Activated CD4-positive, alpha-beta T cell treated with anti-CD3 and anti-CD28 coated beads for 24 hours (primary cell): ENCODE results near the gene CAPNS1.
"Not testable (repeated sequence)": the region's sequence is repeated elsewhere in the genome, so short reads cannot be mapped to it uniquely, and the experiment has no call there.

Experiments used
- DNase-seq, 2 donors: peaks; one replicate each; pipeline ENCODE4 v3.0.0-alpha.2; 2020; ENCODE audit warnings: low read depth in 2 of 2

CAPNS1 gene

DNA sequence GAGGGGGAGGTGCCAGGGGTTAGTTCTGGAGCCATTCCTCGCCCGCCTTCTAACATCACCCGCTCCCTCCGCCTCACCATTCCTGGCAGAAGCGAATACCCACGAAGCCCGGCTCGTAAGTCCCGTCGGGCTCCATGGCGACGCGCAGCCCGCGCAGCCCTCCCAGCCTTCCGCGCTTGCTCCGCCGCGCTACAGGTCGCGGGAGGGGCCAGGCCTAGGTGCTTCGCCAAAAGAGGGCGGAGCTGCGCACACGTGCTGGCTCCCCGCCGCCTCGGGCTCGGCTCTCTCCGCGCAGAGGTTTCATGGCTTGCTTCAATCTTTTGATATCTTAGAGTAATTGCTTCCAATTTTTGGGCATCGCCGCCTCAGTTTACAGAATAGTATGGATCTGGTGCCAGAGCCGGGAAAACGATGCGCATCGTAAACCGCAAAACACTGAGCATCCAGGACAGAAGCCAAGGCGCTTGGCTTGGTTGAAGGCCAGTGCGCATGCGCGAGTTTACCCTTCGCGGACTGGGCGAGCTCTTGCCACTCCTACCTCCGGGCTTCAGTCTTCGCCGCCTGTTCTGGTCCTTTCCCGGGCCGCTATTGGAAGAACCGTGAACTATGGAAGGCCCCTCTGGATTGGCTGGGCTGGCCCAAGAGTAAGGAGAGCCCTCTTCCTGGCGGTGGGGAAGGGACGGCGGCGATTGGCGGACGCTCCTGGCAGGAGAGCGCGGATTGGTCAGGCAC, 25.0 kb upstream of the CAPNS1 start, which contains the start of gene POLR2I:
POLR2I (minus strand) TSS at position 155 of the 732 bp plus-strand sequence; CDS start at position 136, 19 bp downstream.
- DNase-seq = peak; percentile 96 to 98

DNA sequence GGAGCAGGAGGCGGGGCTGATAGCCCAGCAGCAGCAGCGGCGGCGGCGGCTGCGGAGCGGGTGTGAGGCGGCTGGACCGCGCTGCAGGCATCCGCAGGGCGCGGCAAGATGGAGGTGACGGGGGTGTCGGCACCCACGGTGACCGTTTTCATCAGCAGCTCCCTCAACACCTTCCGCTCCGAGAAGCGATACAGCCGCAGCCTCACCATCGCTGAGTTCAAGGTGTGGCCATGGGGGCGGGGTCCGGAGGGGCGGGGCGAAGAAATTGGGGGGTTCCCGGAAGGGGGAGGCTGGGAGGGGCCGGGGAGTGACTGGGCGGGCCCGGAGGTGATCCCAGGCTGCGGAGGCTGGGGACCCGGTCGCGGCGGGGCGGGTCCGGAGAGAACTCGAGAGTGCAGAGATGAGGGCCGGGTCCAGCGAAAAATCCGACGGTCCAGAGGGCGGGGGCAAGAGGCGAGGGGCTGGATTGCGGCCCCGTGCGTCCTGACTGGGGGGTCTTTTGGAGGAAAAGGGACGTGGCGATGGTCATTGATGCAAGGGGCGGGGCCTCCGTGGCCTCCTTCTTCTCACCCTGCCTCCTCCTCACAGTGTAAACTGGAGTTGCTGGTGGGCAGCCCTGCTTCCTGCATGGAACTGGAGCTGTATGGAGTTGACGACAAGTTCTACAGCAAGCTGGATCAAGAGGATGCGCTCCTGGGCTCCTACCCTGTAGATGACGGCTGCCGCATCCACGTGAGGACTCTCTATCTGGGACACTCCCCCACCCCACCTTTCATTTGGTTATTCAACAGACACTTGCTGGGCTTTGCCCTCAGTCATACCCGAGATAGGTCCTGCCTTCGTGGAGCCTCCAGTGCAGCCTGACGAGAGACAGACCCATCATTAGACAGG, 24.2 kb upstream of the CAPNS1 start, which contains the start of gene TBCB:
TBCB (plus strand) TSS at position 16 of the 891 bp plus-strand sequence; CDS start at position 109, 93 bp downstream.
- DNase-seq = peak; percentile 89 to 91

DNA sequence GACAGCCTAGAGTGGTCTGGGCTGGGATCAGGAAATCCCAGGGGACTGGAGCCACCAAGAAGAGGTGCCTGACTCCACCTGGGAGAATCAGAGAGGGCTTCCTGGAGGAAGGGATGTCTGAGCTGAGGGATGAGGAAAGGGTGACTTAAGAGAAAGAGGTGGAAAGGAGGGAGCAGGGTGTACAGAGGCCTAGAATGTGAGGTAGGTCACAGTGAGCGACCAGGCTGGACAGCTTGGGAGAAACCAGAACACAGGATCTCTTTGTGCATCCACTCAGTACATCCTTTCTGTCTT, 23.6 kb upstream of the CAPNS1 start:
- DNase-seq = no peak

DNA sequence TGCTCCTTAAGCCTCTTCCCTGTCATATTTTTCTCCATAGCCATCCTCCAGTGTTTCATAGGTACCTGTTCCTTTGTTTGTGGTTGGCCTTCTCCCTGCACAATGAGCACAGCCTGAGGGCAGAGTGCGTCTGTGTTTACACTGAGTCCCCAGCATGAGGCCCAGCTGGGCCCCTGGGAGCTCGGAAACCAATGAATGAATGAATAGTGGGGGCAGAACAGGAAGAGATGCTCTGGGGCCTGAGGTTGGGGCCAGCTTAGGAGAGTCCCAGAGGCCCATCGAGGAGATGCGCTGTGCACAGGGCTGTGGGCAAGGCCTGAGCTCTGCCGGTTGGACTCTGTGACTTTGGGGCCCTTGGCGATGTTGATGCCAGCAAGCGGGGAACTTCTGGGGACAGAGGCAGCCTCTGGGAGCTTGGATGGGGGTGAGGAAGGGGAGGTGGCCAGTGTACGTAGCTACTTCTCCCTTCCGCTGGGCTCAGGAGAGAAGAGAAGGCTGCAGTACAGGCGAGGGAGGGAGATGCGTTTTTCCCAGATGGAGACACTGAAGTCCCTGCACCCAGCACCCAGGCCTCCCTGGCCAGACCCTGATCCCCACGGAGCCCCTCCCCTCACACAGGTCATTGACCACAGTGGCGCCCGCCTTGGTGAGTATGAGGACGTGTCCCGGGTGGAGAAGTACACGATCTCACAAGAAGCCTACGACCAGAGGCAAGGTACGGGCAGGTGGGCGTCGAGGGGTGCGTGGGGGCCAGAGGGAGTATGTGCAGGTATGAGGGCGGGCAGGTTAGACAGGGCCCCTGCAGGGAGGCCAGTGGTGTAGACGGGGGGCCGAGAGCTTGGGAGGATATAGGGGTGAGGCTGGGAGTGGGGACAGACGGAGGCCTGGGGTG, 19.5 kb upstream of the CAPNS1 start:
- DNase-seq = no peak

DNA sequence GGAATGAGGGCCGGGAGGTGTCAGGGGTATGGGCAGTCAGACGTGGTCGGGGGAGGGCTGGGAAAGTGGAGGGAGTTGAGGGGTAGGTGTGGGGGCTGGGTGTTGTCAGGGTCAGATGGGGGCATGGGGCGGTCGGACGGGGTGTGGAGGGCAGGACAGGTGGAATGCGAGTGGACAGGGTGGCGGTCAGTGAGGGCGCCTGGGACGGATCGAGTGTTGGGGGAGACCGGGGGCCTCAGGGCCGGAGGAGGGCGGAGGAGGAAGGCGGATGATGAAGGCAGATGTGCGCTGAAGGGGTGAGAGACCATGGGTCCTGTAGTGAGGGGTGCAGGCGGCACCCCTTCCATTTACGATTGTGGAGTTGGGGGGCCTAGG, 18.9 kb upstream of the CAPNS1 start:
- no peak for DNase-seq

DNA sequence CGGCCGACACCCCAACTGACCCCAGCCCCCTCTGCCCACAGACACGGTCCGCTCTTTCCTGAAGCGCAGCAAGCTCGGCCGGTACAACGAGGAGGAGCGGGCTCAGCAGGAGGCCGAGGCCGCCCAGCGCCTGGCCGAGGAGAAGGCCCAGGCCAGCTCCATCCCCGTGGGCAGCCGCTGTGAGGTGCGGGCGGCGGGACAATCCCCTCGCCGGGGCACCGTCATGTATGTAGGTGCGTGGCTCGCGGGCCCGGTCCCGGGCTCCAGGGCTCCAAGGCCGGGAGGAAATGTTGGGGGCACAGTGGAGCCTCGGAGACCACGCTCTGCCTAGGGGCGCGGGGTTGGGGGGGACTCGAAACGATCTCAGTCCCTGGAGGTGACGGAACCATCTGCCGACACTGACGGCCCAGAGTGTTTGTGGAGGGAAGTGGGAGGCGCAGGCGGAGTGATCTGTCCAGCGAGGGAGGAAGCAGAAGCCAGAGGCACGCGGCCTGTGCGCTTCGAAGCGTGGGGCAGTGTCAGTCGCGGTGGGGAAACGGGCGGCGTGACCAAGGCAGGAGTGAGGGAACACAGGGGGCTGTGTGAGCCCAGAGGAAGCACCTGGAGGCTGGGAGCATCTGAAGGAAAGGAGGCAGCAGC, 18.3 kb upstream of the CAPNS1 start:
- no peak for DNase-seq

DNA sequence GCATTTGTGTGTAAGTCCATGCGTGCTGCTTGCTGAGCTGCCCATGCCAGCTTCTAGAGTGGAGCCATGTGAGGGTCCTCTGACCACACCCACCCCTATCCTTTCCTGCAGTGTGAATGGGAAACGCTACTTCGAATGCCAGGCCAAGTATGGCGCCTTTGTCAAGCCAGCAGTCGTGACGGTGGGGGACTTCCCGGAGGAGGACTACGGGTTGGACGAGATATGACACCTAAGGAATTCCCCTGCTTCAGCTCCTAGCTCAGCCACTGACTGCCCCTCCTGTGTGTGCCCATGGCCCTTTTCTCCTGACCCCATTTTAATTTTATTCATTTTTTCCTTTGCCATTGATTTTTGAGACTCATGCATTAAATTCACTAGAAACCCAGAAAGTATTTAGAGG, 14.3 kb upstream of the CAPNS1 start:
- no peak for DNase-seq

DNA sequence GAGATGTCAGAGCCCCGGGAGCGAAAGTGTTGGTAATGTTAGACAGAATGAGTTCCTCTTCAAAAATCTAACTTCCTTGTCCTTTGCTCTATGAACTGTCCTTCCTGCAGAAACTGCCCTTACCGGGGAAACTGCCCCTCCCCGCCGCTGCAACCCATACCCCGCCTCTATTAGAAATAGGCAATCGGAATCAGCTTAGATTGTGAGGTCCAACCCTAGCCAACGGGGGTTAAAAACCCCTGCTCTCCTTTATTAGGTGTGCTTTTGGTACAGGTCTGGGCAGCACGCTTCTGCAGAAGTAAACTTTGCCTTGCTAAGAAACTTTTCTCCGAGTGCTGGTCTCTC, 11.5 kb upstream of the CAPNS1 start:
- no peak for DNase-seq

DNA sequence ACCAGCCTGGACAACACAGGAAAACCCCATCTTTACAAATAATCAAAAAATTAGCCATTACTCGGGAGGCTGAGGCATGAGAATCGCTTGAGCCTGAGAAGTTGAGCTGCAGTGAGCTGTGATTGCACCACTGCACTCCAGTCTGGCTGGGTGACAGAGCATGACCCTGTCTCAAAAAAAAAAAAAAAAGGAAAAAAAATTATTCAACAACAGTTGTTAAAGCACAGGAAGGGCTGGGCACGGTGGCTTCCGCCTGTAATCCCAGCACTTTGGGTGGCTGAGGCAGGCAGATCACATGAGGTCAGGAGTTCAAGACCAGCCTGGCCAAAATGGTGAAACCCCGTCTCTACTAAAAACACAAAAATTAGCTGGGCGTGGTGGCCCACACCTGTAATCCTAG, 8.6 kb upstream of the CAPNS1 start:
- not testable (repeated sequence) for DNase-seq

DNA sequence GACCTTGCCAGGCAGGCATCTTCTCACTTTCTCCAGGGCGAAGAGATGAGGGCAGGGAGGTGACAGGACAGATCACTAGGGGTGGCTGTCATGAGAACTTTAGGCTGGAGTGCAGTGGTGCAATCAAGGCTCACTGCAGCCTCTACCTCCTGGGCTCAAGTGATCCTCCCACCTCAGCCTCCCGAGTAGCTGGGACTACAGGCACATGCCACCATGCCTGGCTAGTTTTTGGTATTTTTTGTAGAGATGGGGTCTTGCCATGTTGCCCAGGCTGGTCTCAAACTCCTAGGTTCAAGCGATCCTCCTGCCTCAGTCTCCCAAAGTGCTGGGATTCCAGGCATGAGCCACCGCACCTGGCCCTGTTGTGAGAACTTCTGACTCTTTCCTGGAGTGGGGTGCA, 5.0 kb upstream of the CAPNS1 start:
- DNase-seq = not testable (repeated sequence)

DNA sequence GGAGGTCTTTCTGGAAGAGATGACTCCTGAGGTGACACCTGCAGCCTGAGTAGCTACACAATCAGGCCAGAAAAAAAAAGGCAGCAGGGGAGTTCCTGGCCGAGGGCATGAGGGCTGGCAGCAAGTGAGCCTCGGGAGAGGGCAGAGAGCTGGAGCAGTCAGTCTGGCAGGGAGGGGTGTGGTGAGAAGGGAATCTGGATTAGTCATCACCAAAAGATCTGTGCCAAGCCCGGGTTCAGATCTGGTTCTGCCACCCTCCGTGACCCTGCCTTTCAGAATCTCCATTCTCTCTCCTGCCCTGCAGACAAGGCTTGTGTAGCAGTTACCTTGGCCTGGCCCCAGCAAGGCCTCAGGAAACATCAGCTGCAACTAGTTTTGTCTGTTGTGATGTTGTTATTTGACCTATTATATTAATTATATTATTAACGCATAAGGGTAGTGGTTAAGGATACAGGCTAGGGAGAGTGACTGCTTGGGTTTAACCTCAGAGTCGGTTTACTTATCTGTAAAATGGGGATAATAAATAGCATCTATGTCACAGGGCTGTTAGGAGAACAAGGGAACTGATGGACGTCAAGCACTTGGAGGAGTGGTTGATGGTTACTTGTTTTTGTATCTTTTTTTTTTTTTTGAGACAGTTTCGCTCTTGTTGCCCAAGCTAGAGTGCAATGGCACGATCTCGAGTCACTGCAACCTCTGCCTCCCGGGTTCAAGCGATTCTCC, 2.7 kb upstream of the CAPNS1 start:
- no peak for DNase-seq

DNA sequence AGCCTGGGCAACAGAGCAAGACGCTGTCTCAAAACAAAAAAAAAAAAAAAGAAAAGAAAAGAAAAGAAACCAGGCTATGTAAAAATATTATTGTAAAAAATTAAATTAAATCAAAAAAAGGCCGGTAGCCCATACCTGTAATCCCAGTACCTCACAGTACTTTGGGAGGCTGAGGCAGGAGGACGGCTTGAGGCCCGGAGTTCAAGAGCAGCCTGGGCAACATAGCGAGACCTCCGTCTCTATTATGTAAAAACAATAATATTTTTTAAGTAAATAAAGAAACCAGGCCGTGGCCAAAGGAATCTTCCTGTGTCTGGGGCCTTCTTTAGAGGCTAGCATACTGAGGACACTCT, 770 bp upstream of the CAPNS1 start:
- DNase-seq = no peak

DNA sequence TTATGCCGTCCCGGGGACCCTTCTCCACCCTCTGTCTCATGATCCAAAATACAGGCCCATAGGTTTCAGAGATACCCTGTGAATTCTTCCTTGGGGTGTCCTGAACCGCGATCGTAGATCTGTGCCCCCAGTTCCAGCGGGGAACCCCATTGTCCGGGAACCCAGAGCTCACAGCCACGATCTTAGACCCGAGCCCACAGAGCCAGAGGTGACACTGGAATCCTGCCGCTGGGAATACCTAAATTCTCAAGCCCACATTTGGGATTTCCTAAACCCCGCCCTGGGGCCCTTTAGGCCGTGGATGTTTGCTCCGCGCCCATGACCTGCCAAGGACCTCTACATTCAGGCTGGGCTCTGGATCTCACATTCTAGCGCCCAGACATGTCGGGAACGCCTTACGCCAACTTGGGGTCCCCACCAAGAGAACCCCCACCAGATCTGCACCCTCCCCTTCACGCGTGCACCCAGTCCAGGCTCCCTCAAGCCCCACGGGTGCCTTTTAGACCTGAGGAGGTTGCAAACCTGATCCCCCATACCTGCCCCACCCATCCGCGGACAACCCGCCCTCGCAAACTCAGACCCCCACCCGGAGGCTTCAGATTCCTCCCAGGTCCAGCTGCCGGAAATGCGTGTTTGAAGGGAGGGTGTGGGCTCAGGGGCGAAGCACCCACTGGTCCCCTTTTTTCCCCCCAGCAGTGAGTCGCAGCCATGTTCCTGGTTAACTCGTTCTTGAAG, 605 bp downstream of the CAPNS1 start:
- DNase-seq = peak in 1 of 2 donors; percentile 9

DNA sequence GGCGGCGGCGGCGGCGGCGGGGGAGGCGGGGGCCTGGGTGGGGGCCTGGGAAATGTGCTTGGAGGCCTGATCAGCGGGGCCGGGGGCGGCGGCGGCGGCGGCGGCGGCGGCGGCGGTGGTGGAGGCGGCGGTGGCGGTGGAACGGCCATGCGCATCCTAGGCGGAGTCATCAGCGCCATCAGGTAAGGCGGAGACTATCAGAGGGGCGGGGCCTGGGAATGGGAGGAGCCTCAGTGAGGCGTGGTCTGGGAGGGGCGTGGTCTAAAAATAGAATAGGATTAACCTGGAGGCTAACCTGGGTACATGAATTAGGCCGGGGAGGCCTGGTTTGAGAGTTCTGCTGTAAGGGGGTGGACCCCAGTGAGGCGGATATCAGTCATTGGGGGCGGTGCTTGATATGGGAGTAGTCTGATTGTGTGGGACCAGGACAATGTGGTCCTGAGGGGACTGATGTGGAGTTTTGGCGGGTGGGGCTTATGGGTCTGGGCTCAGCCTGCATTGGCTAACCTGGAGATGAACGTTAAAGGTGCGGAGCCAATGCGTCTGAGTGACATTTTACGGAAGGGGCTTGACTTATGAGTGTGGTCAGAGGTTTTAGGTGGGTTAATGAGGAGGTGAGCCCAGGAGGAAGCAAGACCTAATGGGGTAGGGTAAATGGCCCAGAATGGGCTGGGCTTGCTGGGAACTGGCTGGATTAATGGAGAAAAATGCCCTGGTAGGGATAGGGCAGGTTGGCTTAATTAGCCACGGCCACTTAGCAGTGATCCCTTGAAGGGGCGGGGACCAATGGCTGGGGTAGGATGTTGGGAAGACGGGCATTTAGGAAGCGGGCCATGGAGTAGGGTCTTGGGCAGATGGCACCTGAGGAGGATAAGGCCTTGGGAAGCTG, 1.4 kb downstream of the CAPNS1 start:
- DNase-seq = peak; percentile 85 to 87

DNA sequence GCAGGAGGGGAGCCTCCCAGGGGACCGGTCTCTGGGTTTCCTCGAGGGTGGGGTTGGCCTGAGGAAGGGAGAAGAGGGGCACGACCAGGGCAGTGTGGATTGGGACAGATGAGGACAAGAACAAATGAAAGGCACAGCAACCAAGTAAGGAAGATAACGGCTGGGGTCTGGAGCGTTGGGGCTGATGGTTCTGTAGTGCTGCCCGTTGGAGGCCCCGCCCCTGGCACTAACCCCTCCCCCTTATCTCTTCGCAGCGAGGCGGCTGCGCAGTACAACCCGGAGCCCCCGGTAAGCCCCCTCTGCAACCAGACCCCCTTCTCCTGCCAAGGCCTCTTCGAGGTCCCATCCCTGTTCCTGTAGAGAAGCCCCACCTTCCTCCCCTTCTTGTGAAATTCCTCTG, 2.2 kb downstream of the CAPNS1 start:
- no peak for DNase-seq

DNA sequence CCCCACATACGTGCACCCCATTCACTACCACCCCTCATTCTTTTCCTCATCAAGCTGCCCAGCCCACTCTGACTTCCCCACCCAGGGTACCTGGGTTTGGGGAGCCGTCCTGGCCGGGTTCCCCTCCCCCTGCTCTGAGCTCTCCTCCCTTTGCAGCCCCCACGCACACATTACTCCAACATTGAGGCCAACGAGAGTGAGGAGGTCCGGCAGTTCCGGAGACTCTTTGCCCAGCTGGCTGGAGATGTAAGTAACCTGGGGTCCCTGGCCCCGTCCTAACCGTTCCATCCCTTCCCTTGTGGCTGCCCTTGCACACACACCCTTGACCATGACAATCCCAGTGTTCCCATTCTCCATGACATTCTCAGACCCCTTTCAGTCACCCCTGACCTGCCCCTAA, 2.6 kb downstream of the CAPNS1 start:
- DNase-seq = no peak

DNA sequence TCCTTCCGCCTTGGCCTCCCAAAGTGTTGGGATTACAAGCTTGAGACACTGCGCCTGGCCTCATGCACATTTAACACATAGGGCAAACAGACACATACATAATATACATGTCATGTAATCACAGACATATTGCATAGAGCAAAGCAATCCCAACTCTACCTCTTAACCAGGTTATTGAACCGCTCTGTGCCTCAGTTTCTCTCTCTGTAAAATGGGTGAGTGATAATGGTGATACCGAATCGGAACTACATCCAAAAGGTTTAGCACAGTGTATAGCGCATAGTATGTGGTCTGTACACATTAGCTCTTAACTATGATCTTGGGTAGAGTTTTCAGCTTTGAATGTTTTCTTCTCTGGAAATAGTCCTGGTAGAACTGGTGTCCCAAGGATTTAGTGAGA, 4.8 kb downstream of the CAPNS1 start:
- no peak for DNase-seq

DNA sequence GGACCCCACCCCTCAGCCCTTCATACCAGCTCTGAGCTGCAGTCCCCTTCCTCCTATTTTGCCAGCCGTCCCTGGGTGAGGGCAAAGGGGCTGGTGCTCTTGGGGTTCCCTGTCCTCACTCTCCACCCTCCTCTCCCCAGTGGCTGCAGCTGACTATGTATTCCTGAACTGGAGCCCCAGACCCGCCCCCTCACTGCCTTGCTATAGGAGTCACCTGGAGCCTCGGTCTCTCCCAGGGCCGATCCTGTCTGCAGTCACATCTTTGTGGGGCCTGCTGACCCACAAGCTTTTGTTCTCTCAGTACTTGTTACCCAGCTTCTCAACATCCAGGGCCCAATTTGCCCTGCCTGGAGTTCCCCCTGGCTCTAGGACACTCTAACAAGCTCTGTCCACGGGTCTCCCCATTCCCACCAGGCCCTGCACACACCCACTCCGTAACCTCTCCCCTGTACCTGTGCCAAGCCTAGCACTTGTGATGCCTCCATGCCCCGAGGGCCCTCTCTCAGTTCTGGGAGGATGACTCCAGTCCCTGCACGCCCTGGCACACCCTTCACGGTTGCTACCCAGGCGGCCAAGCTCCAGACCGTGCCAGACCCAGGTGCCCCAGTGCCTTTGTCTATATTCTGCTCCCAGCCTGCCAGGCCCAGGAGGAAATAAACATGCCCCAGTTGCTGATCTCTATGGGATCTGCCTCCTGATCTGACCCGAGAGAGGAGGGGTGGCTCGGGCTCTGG, 10.0 kb downstream of the CAPNS1 start:
- no peak for DNase-seq

DNA sequence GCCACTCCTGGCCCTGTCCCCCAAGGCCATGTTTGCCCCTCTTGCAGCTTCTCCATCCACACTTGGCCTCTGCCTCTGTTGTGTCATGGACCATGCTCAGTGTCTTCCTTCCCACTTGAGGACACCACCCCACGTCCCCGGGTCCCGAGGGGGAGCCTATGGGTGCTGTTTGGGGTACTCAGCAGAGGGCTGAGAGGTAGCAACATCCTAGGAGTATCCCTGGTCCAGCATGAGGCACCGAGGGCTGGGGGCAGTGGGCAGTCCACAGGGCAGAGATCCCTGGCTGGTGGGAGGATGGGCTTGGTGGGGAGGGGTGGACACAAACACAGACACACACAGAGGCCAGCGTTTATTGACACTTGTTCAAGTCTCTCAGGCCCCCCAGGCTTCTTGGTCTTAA, 10.7 kb downstream of the CAPNS1 start:
- no peak for DNase-seq
